Skeletal muscle satellite cell (primary cell): ENCODE results near the gene ZMIZ1.

Experiments
- H3K27me3 ChIP-seq: 2 replicates; pipeline ENCODE4 v1.7.0; 2013; ENCODE audit warnings: low read length; ENCODE audit not compliant: control insufficient read depth, insufficient read depth
- H3K36me3 ChIP-seq: 2 replicates; pipeline ENCODE4 v1.7.0; 2013; ENCODE audit warnings: mild to moderate bottlenecking, control low read depth, low read length; ENCODE audit not compliant: insufficient read depth
- H3K4me1 ChIP-seq: 2 replicates; pipeline ENCODE4 v1.7.0; 2013; ENCODE audit warnings: low read length; ENCODE audit not compliant: control insufficient read depth, insufficient read depth
- H3K4me2 ChIP-seq: 2 replicates; pipeline ENCODE4 v1.7.0; 2013; ENCODE audit warnings: mild to moderate bottlenecking, low read length
- H3K4me3 ChIP-seq: 2 replicates; pipeline ENCODE4 v1.7.0; 2013; ENCODE audit warnings: low read length
- H3K9ac ChIP-seq: 2 replicates; pipeline ENCODE4 v1.7.0; 2013; ENCODE audit warnings: mild to moderate bottlenecking, low read depth, low read length, moderate library complexity
- H3K9me3 ChIP-seq: replicated peaks from 2 replicates; pipeline ENCODE4 v1.7.0; 2013; ENCODE audit warnings: mild to moderate bottlenecking, control low read depth, low read length

The ZMIZ1 gene

GRCh38 chr10:79223091-79224048 is 154.6 kb downstream of the ZMIZ1 start:
- Histone ChIP-seq H3K9ac (no peak overlapping the region), H3K4me3 (no peak overlapping the region), H3K27me3 (no peaks in the 10 kb centered on the region), H3K4me2 (no peak overlapping the region), H3K4me1 (peaks cover 17% of the 10 kb centered on the region), H3K36me3 (peaks cover 87% of the 10 kb centered on the region), H3K9me3 (no peaks in the 10 kb centered on the region)

DNA sequence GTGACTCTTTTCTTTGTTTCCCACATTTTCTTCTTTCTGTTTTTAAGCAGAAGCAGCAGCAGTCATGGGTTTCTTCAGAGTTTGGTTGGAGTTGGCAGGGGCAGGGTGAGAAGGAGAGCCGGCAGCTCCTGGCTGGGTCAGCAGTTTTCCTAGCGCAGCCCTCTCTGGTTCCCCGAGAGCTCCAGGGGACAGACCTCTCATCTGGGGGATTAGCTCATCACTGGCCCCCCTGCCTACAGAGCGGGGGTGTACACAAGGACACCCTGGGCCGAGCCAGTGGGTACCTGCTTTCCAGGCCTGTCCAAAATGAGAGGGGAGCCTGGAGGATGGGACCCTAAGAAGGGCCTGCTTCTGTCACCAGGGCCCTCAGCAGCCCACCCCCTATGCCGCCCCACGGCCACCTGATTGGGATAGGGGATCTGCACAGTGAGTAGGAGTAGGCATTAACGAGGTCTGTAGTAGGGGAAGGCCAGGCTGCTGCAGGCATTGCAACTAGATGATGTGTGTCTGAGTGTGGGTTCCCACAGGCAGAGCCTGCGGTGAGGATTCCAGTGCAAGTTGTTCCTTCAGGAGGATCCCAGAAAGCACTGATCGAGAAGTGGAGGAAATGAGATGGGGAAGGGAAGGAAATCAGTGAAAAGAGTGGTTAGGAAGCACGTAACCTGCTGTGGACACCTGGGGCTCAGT is 155.6 kb downstream of the ZMIZ1 start:
- Histone ChIP-seq H3K36me3 (peaks cover 87% of the 10 kb centered on the region), H3K4me2 (no peak overlapping the region), H3K27me3 (no peaks in the 10 kb centered on the region), H3K9me3 (no peaks in the 10 kb centered on the region), H3K4me1 (peaks cover 16% of the 10 kb centered on the region), H3K4me3 (no peak overlapping the region), H3K9ac (no peak overlapping the region)

GRCh38 chr10:79224992-79225391 is 156.2 kb downstream of the ZMIZ1 start:
- no peaks in the 10 kb centered on the region for H3K27me3 ChIP-seq
- H3K4me3 ChIP-seq, result no peak overlapping the region
- H3K36me3 ChIP-seq, result peaks cover 87% of the 10 kb centered on the region
- H3K4me1 ChIP-seq, result peaks cover 14% of the 10 kb centered on the region
- no peaks in the 10 kb centered on the region for H3K9me3 ChIP-seq
- no peak overlapping the region for H3K9ac ChIP-seq
- no peak overlapping the region for H3K4me2 ChIP-seq

GRCh38 chr10:79226391-79227245 is 157.9 kb downstream of the ZMIZ1 start:
- Histone ChIP-seq H3K4me1 (peaks cover 4% of the 10 kb centered on the region), H3K4me2 (no peak overlapping the region), H3K4me3 (no peak overlapping the region), H3K27me3 (no peaks in the 10 kb centered on the region), H3K9ac (no peak overlapping the region), H3K36me3 (peaks cover 86% of the 10 kb centered on the region), H3K9me3 (no peaks in the 10 kb centered on the region)

- H3K4me3 ChIP-seq, result no peak overlapping the region
- peaks cover 80% of the 10 kb centered on the region for H3K36me3 ChIP-seq
- no peaks in the 10 kb centered on the region for H3K9me3 ChIP-seq
- no peaks in the 10 kb centered on the region for H3K27me3 ChIP-seq
- no peak overlapping the region for H3K9ac ChIP-seq
- H3K4me1 ChIP-seq, result peaks cover 7% of the 10 kb centered on the region
- no peak overlapping the region for H3K4me2 ChIP-seq
These were observed 160.3 kb downstream of the ZMIZ1 start for GRCh38 chr10:79229071-79229541.

DNA sequence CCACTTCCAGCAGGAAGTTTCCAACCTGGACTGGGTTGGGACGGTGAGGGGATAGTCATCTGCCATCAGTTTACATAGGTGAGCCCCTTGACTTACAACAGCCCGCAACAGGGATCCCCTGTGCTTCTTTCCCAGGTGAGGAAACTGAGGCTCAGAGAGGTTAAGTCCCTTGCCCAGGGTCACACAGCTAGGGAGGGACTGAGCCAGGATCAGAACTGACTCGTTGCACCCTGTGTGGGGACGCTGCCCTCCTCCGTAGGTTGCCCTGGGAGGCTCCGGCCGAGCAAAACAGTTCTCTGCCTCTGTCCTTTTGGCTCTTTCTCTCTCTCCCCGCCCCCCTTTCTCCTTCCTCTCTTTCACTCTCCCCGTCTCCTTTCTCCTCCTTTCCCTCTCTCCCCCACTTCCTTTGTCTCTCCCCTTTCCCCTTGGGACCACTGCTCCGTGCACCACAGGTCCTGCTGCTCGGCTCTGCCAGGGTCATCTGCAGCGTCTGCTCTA is 161.1 kb downstream of the ZMIZ1 start:
- Histone ChIP-seq H3K4me1 (peaks cover 15% of the 10 kb centered on the region), H3K9ac (no peak overlapping the region), H3K9me3 (no peaks in the 10 kb centered on the region), H3K36me3 (peaks cover 80% of the 10 kb centered on the region), H3K4me3 (no peak overlapping the region), H3K27me3 (no peaks in the 10 kb centered on the region), H3K4me2 (no peak overlapping the region)

DNA sequence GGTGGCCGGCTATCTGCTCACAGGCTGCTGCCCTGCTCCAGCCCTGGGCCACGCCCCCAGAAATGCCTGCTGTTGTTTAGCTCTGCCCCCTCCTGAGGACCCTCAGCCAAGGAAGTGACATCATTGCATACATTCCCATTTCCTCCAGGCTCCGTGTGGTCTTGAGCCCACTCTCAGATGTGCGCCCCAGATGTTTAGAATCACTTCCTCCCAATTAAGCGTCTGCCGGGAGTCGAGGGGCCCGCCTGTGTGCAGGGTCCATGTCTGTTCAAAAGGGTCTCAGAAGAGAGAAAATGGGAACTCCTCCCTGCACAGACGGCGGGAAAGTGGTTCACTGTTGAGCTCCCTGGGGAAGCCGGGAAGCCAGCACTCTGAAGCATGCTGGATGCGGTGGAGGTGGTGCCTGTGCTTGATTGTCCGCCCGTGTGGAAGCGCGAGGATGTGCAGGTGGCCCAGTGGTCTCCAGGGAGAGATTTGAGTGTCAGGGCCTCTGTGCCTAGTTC is 161.6 kb downstream of the ZMIZ1 start:
- no peaks in the 10 kb centered on the region for H3K9me3 ChIP-seq
- peaks cover 81% of the 10 kb centered on the region for H3K36me3 ChIP-seq
- H3K4me1 ChIP-seq, result peaks cover 17% of the 10 kb centered on the region
- H3K27me3 ChIP-seq, result no peaks in the 10 kb centered on the region
- no peak overlapping the region for H3K4me2 ChIP-seq
- H3K9ac ChIP-seq, result no peak overlapping the region
- no peak overlapping the region for H3K4me3 ChIP-seq

- Histone ChIP-seq H3K4me1 (peaks cover 17% of the 10 kb centered on the region), H3K36me3 (peaks cover 85% of the 10 kb centered on the region), H3K27me3 (no peaks in the 10 kb centered on the region), H3K9ac (no peak overlapping the region), H3K9me3 (no peaks in the 10 kb centered on the region), H3K4me2 (no peak overlapping the region), H3K4me3 (no peak overlapping the region)
These were observed 162.1 kb downstream of the ZMIZ1 start for GRCh38 chr10:79230850-79231249.

DNA sequence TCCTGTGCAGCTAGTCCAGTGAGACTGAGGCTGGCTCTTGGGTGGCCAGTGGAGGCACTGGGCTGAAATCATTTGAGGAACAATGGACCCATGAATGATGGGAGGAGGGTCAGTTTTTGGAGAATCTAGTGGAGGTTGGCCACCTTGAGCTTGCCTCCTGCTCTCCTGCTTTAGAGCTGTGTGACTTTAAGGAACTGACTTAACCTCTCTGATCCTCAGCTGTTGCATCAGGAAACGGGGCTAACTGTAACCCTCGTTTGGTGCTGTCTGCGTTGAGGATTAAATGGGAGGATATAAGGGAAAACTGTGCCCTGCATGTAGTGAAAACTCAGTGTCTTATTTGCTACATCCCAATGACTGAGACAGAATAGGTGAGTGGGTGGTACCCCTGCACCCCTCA is 163.1 kb downstream of the ZMIZ1 start:
- Histone ChIP-seq H3K4me1 (peaks cover 17% of the 10 kb centered on the region), H3K4me2 (no peak overlapping the region), H3K9me3 (no peaks in the 10 kb centered on the region), H3K36me3 (peaks cover 80% of the 10 kb centered on the region), H3K27me3 (no peaks in the 10 kb centered on the region), H3K4me3 (no peak overlapping the region), H3K9ac (no peak overlapping the region)

GRCh38 chr10:79232864-79233263 is 164.1 kb downstream of the ZMIZ1 start:
- Histone ChIP-seq H3K9me3 (no peaks in the 10 kb centered on the region), H3K4me3 (no peak overlapping the region), H3K4me1 (peaks cover 17% of the 10 kb centered on the region), H3K36me3 (peaks cover 75% of the 10 kb centered on the region), H3K27me3 (no peaks in the 10 kb centered on the region), H3K4me2 (no peak overlapping the region), H3K9ac (no peak overlapping the region)
